HG02759 (cell line): ENCODE measurements around the gene TRMT1L.
"Not testable (repeated sequence)": the region's sequence is repeated elsewhere in the genome, so short reads cannot be mapped to it uniquely, and the experiment has no call there.

Source experiments
- ATAC-seq: cut with Tn5 transposase; IDR thresholded peaks from one replicate; pipeline ENCODE4 v1.9.1; 2021; ENCODE audit warnings: mild to moderate bottlenecking, moderate library complexity; ENCODE audit not compliant: unreplicated experiment

Gene TRMT1L, protein sequence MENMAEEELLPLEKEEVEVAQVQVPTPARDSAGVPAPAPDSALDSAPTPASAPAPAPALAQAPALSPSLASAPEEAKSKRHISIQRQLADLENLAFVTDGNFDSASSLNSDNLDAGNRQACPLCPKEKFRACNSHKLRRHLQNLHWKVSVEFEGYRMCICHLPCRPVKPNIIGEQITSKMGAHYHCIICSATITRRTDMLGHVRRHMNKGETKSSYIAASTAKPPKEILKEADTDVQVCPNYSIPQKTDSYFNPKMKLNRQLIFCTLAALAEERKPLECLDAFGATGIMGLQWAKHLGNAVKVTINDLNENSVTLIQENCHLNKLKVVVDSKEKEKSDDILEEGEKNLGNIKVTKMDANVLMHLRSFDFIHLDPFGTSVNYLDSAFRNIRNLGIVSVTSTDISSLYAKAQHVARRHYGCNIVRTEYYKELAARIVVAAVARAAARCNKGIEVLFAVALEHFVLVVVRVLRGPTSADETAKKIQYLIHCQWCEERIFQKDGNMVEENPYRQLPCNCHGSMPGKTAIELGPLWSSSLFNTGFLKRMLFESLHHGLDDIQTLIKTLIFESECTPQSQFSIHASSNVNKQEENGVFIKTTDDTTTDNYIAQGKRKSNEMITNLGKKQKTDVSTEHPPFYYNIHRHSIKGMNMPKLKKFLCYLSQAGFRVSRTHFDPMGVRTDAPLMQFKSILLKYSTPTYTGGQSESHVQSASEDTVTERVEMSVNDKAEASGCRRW

GRCh38 chr1:185156854-185157598 lies at the start of gene TRMT1L, which contains the start of gene SWT1:
TRMT1L (minus strand) TSS chr1:185156953; CDS start chr1:185156712, 241 bp downstream.
SWT1 (plus strand) TSS chr1:185157167; CDS start chr1:185160842, 3,675 bp downstream.
- ATAC-seq: peak; percentile 90

- ATAC-seq: no peak
These were observed 44.1 kb upstream of the TRMT1L start for GRCh38 chr1:185200889-185201288.

GRCh38 chr1:185198712-185199111 lies 42.0 kb upstream of the TRMT1L start:
- ATAC-seq: not testable (repeated sequence)

DNA sequence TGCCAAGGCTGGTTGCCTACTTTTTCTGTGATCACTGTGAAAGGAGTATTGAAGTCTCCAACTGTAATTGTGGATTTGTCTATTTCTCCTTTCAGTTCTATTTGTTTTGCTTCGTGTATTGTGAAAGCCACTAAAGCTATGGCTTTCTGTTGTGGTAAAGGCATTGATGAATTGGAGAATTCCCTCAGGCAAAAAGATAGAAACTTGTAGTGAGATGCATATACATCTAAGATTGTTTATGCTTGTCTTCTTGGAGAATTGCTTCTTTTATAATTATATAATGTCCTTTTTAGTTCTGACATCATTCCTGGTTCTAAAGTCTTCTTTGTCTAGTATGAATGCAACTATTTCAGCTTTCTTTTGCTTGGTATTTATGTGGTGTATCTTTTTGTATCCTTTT lies 37.0 kb upstream of the TRMT1L start:
- no peak for ATAC-seq

GRCh38 chr1:185170291-185170848 lies 13.6 kb upstream of the TRMT1L start:
- peak; percentile 96 for ATAC-seq

DNA sequence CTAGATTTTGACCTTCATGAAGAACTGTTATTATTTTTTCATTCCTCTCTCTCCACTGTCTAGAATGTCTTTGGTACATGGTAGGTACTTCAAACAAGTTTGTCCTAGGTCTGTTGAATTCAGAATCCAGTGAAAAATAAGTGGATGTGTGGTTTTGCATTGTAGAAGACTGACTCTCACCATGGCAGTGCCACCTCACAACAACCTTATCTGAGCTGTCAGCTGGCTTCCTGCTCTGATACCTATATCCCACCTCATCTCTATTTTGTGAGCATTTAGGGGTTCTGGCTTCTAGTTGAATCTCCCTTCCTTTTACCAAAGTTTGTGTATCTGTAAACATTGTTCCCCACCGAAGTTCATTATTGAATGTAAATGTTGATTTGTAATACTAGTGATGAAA lies 9.4 kb upstream of the TRMT1L start:
- ATAC-seq: no peak

DNA sequence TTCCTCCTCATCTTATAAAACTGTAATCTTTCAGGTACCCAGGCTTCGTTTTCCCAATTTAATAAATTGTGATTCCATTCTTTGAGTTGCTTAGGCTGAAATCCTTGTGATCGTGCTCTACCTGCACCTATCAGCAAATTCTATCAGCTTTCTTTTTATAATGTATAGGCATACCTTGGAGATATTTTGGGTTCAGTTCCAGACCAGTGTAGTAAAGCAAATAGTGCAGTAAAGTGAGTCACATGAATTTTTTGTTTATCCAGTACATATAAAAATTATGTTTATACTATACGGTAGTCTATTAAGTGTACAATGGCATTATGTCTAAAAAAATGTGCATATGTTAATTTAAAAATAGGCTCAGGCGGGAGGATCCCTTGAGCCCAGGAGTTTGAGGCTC lies 5.7 kb upstream of the TRMT1L start:
- no peak for ATAC-seq

- no peak for ATAC-seq
These were observed 3.2 kb upstream of the TRMT1L start for GRCh38 chr1:185159966-185160365.

DNA sequence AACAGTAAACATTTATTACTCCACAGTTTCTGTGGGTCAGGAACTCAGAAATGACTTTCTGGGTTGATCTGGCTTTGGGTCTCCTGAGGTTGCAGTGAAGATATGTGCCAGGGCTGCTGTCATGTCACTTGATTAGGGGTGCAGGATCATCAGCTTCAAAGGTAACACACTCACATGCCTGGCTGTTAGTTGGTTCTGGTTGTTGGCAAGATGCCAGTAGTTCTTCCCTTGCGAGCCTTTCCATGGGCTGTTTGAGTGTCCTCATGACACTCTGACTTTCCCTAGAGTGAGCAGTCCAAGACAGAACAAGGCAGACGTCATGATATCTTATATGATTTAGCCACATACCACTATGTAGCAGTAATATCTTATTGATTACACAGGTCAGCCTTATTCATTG lies 2.0 kb upstream of the TRMT1L start:
- ATAC-seq: no peak

GRCh38 chr1:185157599-185158412 lies 1.1 kb upstream of the TRMT1L start:
- no peak for ATAC-seq

- peak; percentile 34 for ATAC-seq
These were observed 382 bp downstream of the TRMT1L start for GRCh38 chr1:185156288-185156853.

GRCh38 chr1:185155600-185156287 lies 1.0 kb downstream of the TRMT1L start:
- ATAC-seq: no peak

GRCh38 chr1:185154912-185155513 lies 1.7 kb downstream of the TRMT1L start:
- ATAC-seq: no peak

DNA sequence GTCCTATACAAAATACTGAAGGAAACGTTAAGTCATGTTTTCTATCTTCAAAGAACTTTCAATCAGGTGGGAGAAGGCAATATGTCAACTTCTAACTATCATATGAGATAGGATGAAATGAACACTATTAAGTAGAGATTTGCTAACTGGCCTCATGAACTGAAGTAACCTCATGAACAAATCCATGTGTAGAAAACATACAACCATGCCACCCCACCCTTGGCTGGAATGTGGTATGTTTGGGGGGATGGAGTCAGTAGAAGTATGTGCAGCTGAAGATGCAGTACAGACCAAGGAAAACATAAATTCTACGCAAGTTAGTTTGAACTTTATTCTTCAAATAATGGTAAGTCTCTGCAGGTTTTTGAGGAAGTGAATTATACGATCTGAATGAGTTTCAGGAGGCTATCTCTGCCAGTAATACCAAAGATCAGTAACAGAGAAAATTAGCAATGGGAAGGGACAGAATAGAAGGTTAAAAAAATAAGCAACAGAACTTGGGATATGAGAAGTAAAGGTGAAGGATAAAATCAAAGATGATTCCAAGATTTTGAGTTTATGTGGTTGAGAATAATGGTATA lies 4.5 kb downstream of the TRMT1L start:
- ATAC-seq: no peak

- no peak for ATAC-seq
These were observed 5.5 kb downstream of the TRMT1L start for GRCh38 chr1:185151215-185151614.

- no peak for ATAC-seq
These were observed 12.5 kb downstream of the TRMT1L start for GRCh38 chr1:185144233-185144632.

- no peak for ATAC-seq
These were observed 17.5 kb downstream of the TRMT1L start for GRCh38 chr1:185139246-185139645.

DNA sequence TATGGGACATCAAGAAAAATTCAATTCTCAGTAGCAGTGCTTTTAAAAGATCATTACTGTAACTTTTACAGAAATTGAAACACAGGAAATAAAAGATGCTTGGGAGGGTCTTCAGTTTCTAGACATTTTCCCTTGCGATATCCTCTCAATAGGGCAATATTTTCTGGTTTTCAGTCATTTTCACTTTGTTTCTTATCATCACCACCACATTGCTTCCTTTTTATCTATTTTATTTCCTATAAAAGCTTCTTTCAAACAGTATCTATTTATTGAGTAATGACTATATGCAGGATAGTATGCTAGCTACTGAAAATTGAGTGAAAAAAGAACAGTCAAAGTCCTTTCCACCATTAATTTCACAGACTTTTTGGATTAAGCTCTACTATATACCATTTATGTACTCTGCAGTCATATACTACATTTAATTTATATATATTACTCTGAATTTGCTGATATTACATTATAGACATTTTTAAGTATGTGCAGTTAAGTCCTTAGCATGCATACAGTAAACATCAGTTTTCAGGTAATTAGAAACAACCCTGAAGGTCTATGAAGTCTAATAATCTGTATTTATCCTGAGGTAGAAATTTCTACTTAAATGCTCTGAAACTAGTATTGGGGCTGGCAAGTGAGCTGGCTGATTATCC lies 18.7 kb downstream of the TRMT1L start:
- ATAC-seq: no peak
